ENCODE measurements around the gene TBC1D21. TPM values are rescaled to one million over a fixed set of nuclear protein-coding genes. Genes with fewer than 3 reads are reported as not detected.

The TBC1D21 gene
- total RNA-seq, 1 experiment from 2014 or later = not detected

- no peak overlapping the region for H3K9ac ChIP-seq (ENCODE audit: extremely low read depth, insufficient read length, low read length)
- no peak overlapping the region for H3T11ph ChIP-seq (ENCODE audit: low read length)
- H3K36me3 Mint-ChIP-seq (ENCODE audit: insufficient read depth in 1 of 3, low read depth in 3 of 3) = no peaks in the 10 kb centered on the region
- no peak for TF ChIP-seq CTCF (conservative IDR thresholded peaks at IDR 0.05)
- no peak overlapping the region for H4K91ac ChIP-seq (ENCODE audit: insufficient read length, low read depth, low read length)
- H3K9me3 Mint-ChIP-seq = no peaks in the 10 kb centered on the region
- H3K4me1 Mint-ChIP-seq = peaks cover 26 to 32% of the 10 kb centered on the region in 2 experiments
- H4K8ac ChIP-seq (replicated peaks; ENCODE audit: insufficient read length, low read depth, low read length) = no peak overlapping the region
- no CpG with 5 or more reads among the region's 6 CpGs for WGBS (ENCODE audit: extremely low coverage, insufficient read length, low lambda C conversion rate)
- H2BK12ac ChIP-seq (ENCODE audit: insufficient read length, low read depth, low read length) = no peak overlapping the region
- H3K27ac ChIP-seq (ENCODE audit: insufficient read length, low read depth, low read length) = no peak overlapping the region
- H2BK20ac ChIP-seq (ENCODE audit: low read depth, low read length, poor library complexity, severe bottlenecking) = no peak overlapping the region
- H3K18ac ChIP-seq (ENCODE audit: insufficient read length, low read depth, low read length) = no peak overlapping the region
- H3K23ac ChIP-seq (ENCODE audit: insufficient read length, low read depth, low read length) = no peak overlapping the region
- H2AK5ac ChIP-seq (ENCODE audit: insufficient read length, low read length) = no peak overlapping the region
- H4K5ac ChIP-seq (ENCODE audit: insufficient read length, low read depth, low read length) = no peak overlapping the region
- H3K4me2 ChIP-seq (ENCODE audit: insufficient read depth, insufficient read length, low read length) = no peak overlapping the region
- no peak overlapping the region for H2BK120ac ChIP-seq (ENCODE audit: low read depth, low read length, poor library complexity, severe bottlenecking)
- H3K14ac ChIP-seq (ENCODE audit: insufficient read depth, low read length) = no peak overlapping the region
- no peak overlapping the region for H3K4me3 Mint-ChIP-seq
- H3K27me3 Mint-ChIP-seq (ENCODE audit: low read depth) = peaks cover 3% of the 10 kb centered on the region
- no peak overlapping the region for H2AFZ ChIP-seq (ENCODE audit: low read length)
- H3K4me1 ChIP-seq (ENCODE audit: insufficient read depth, low read length) = 0 out of 2 replicates have a peak, but pooled peaks cover 2% of the 10 kb centered on the region
- H2BK15ac ChIP-seq (ENCODE audit: low read depth, low read length) = no peak overlapping the region
- H3K27me3 ChIP-seq (ENCODE audit: insufficient read depth, low read length) = no peaks in the 10 kb centered on the region
- H3K79me1 ChIP-seq (ENCODE audit: insufficient read depth, low read depth, low read length, poor library complexity, severe bottlenecking) = no peaks in the 10 kb centered on the region
- no peak overlapping the region for H2BK5ac ChIP-seq (ENCODE audit: insufficient read length, low read length)
- H3K9me3 ChIP-seq (ENCODE audit: control insufficient read depth, low read depth, low read length) = no peaks in the 10 kb centered on the region
- H3K27ac Mint-ChIP-seq = no peak overlapping the region
- H3K56ac ChIP-seq (ENCODE audit: insufficient read length, low read depth, low read length) = no peak overlapping the region
- peaks cover 4% of the 10 kb centered on the region for H3K23me2 ChIP-seq (ENCODE audit: insufficient read length, low read depth, low read length, poor library complexity, severe bottlenecking)
- no peaks in the 10 kb centered on the region for H4K20me1 ChIP-seq (ENCODE audit: control insufficient read depth, insufficient read depth, insufficient read length)
- no peak overlapping the region for H3K4ac ChIP-seq (ENCODE audit: low read depth, low read length)
- no peaks in the 10 kb centered on the region for H3K79me2 ChIP-seq (ENCODE audit: insufficient read depth, low read length)
- no peak for DNase-seq
These were observed 59.2 kb downstream of the TBC1D21 start for GRCh38 chr15:73932381-73933191.

Measured in H9 (cell line).